Mucosa of rectum (tissue), 2 donors: Measurements from ENCODE around the gene CASP14.
"Not testable (repeated sequence)": the region's sequence is repeated elsewhere in the genome, so short reads cannot be mapped to it uniquely, and the experiment has no call there.

Experiments used
- H3K27ac ChIP-seq, 2 donors: one replicate each; pipeline ENCODE4 v1.7.0; 2013; ENCODE audit warnings: inconsistent platforms in 2 of 2, low read depth in 2 of 2, low read length in 2 of 2
- H3K27me3 ChIP-seq, 2 donors: one replicate each; pipeline ENCODE4 v1.7.0; 2013; ENCODE audit warnings: low read length in 2 of 2; ENCODE audit not compliant: control insufficient read depth in 2 of 2, insufficient read depth in 2 of 2
- H3K36me3 ChIP-seq, 2 donors: one replicate each; pipeline ENCODE4 v1.7.0; 2013; ENCODE audit warnings: low read length in 2 of 2; ENCODE audit not compliant: control insufficient read depth in 2 of 2, insufficient read depth in 2 of 2
- H3K4me1 ChIP-seq, 2 donors: one replicate each; pipeline ENCODE4 v1.7.0; 2013; ENCODE audit warnings: low read length in 2 of 2, mild to moderate bottlenecking in 1 of 2; ENCODE audit not compliant: control insufficient read depth in 2 of 2, insufficient read depth in 2 of 2
- H3K4me3 ChIP-seq, 2 donors: one replicate each; pipeline ENCODE4 v1.7.0; 2013; ENCODE audit warnings: low read length in 2 of 2
- H3K9ac ChIP-seq, 2 donors: one replicate each; pipeline ENCODE4 v1.7.0; 2013; ENCODE audit warnings: low read length in 2 of 2, low read depth in 1 of 2, mild to moderate bottlenecking in 1 of 2
- H3K9me3 ChIP-seq, 2 donors: one replicate each; pipeline ENCODE4 v1.7.0; 2013; ENCODE audit warnings: low read length in 2 of 2; ENCODE audit not compliant: control insufficient read depth in 2 of 2
- donor health status: healthy.
- donor health status: Normal muscosa, but diverticular disease.

CASP14 gene, protein sequence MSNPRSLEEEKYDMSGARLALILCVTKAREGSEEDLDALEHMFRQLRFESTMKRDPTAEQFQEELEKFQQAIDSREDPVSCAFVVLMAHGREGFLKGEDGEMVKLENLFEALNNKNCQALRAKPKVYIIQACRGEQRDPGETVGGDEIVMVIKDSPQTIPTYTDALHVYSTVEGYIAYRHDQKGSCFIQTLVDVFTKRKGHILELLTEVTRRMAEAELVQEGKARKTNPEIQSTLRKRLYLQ

DNA sequence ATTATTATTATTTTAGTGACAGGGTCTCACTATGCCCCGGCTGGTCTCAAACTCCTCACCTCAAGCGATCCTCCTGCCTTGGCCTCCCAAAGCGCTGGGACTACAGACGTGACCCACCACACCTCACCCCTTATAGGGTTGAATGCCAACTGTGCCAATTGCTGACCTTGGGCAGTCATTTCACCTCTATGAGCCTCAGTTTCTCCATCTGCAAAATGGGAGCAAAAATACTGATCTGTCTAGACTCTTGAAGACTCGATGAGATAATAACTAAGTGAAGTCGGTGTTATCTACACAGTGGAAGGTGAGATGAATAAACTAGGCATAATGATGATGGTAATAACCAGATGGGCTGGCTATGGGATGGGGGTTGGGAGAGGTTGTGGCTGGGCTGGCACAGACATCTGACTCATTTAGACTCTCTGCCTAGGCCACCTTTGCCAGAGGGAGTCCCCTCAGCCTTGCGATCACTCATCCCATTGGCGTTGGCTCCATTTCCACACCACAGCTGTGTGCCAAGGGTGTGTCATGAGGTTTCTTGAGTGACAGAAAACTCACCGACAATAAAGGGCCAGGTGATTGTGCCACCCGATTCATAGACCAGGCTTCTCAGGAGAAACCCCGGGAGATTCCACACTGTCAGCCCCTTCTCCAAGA lies at the start of gene CASP14:
Gene CASP14, plus strand, starts transcription at position 596 of the 657 bp plus-strand sequence. CDS start 2,772 bp downstream, outside the sequence.
- no peak within 1 kb of the TSS for H3K4me3 ChIP-seq
- no peaks in the 10 kb centered on the region for H3K9me3 ChIP-seq
- no peaks in the 10 kb centered on the region for H3K4me1 ChIP-seq
- no peak within 1 kb of the TSS for H3K9ac ChIP-seq
- no peak within 1 kb of the TSS for H3K27ac ChIP-seq
- peaks cover 0 to 2% of the 10 kb centered on the region in 2 donors for H3K27me3 ChIP-seq
- H3K36me3 ChIP-seq: no peaks in the 10 kb centered on the region

DNA sequence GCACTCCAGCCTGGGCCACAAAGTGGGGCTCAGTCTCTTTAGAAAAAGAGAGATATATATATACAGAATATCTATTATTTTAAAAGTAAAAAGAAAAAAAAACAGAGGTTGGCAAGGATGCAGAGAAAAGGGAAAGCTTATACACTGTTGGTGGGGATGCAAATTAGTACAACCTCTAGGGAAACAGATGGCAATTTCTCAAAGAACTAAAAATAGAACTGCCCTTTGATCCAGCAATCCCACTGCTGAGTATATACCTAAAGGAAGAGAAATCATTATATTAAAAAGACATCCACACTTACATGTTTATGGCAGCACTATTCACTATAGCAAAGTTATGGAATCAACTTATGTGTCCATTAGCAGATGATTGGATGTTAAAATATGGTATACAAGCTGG lies 41.0 kb upstream of the CASP14 start:
- H3K36me3 ChIP-seq: no peaks in the 10 kb centered on the region
- H3K27ac ChIP-seq: no peak overlapping the region
- no peaks in the 10 kb centered on the region for H3K4me1 ChIP-seq
- H3K4me3 ChIP-seq: no peak overlapping the region
- H3K9ac ChIP-seq: no peak overlapping the region
- H3K9me3 ChIP-seq: no peaks in the 10 kb centered on the region
- H3K27me3 ChIP-seq: peaks cover 0 to 2% of the 10 kb centered on the region in 2 donors

- no peak overlapping the region for H3K4me3 ChIP-seq
Measured at GRCh38 chr19:15010501-15011300, 38.6 kb upstream of the CASP14 start.

DNA sequence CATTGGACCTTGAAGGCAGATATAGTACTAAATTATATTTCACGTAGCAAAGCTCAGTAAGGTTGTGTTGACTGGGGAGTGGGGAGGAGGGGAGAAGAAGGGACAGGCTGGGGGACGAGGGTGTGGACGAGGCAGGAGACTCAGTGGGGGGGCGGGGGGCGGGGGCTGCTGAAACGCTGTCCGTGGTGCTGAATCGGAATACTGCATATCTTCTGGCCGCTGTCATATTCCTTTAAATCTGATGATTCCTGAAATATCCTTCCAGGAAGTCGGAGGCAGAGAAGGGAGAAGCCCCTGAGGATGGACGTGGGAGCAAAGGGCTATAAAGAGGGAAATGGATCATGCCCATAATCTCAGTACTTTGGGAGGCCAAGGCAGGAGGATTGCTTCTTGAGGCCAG lies 34.7 kb upstream of the CASP14 start:
- H3K36me3 ChIP-seq: no peaks in the 10 kb centered on the region
- H3K4me3 ChIP-seq: no peak overlapping the region
- H3K27me3 ChIP-seq: peaks cover 0 to 2% of the 10 kb centered on the region in 2 donors
- no peak overlapping the region for H3K27ac ChIP-seq
- no peak overlapping the region for H3K9ac ChIP-seq
- no peaks in the 10 kb centered on the region for H3K9me3 ChIP-seq
- no peaks in the 10 kb centered on the region for H3K4me1 ChIP-seq

More at GRCh38 chr19:15010501-15011300, 38.6 kb upstream of the CASP14 start:
- Histone ChIP-seq H3K9me3 (no peaks in the 10 kb centered on the region), H3K9ac (no peak overlapping the region), H3K27me3 (peaks cover 0 to 2% of the 10 kb centered on the region in 2 donors), H3K36me3 (no peaks in the 10 kb centered on the region), H3K4me1 (no peaks in the 10 kb centered on the region), H3K27ac (no peak overlapping the region)

DNA sequence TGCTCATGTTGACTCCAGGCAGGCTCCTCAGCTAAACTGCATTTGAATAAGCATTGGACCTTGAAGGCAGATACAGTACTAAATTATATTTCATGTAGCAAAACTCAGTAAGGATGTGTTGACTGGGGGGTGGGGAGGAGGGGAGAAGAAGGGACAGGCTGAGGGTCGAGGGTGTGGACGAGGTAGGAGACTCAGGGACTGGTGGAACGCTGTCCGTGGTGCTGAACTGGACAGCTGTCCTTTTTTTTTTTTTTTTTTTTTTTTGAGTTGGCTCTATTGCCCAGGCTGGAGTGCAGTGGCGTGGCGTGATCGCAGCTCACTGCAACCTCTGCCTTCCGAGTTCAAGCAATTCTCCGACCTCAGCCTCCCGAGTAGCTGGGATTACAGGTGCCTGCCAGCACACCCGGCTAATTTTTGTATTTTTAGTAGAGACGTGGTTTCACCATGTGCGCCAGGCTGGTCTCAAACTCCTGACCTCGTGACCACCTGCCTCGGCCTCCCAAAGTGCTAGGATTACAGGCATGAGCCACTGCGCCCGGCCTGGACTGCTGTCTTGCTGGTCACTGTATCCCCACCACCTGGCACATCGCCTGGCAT lies 33.2 kb upstream of the CASP14 start:
- Histone ChIP-seq H3K4me1 (no peaks in the 10 kb centered on the region), H3K9ac (no peak overlapping the region), H3K4me3 (no peak overlapping the region), H3K27me3 (peaks cover 0 to 2% of the 10 kb centered on the region in 2 donors), H3K27ac (no peak overlapping the region), H3K9me3 (no peaks in the 10 kb centered on the region), H3K36me3 (no peaks in the 10 kb centered on the region)

DNA sequence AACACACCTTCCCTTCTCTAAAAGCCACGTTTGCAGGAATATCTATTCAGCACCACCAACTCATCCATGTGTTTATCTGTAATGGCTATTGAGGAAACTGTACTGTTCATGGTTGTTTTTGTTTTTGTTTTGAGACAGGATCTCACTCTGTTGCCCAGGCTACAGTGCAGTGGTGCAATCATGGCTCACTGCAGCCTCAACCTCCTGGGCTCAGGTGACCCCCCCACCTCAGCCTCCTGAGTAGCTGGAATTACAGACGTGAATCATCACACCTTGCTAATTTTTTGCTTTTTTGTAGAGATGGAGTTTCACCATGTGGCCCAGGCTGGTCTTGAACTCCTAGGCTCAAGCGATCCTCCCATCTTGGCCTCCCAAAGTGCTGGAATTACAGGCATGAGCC lies 30.4 kb upstream of the CASP14 start:
- H3K9me3 ChIP-seq, H3K4me1 ChIP-seq, H3K36me3 ChIP-seq, H3K27me3 ChIP-seq, H3K27ac ChIP-seq, H3K9ac ChIP-seq, H3K4me3 ChIP-seq: not testable (repeated sequence)

DNA sequence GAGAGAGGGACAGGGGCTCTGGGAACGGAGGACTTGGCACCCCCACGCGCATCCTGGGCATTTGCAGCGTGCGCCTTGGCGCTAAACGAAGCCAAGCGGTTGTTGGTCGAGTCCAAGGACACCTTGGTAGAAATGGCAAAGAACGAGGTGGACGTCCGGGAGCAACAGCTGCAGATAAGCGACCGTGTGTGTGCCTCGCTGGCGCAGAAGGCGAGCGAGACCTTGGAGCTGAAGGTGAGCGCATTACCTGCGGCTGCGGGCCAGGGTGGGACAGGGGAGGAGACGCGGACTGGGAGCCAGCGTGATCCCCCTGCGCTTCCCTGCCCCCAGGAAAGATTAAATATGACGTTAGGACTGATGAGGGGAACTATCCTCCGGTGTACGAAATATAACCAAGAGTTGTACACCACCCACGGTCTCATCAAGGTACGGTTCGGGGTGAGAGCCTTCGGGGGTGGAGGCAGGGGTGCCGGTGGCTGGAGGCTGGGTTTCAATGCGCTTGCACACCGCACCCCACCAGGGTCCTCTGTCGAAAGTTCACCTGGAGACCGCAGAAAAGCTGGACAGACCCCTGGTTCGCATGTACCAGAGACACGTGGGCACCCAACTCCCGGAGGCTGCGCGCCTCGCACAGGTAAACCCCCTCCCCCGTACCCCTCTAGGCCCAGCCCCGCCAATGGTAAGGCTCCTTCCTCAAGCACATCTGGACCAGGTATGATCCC lies 27.8 kb upstream of the CASP14 start:
- no peak overlapping the region for H3K27ac ChIP-seq
- H3K36me3 ChIP-seq: no peaks in the 10 kb centered on the region
- H3K4me3 ChIP-seq: no peak overlapping the region
- peaks cover 0 to 2% of the 10 kb centered on the region in 2 donors for H3K27me3 ChIP-seq
- no peaks in the 10 kb centered on the region for H3K4me1 ChIP-seq
- no peaks in the 10 kb centered on the region for H3K9me3 ChIP-seq
- no peak overlapping the region for H3K9ac ChIP-seq

DNA sequence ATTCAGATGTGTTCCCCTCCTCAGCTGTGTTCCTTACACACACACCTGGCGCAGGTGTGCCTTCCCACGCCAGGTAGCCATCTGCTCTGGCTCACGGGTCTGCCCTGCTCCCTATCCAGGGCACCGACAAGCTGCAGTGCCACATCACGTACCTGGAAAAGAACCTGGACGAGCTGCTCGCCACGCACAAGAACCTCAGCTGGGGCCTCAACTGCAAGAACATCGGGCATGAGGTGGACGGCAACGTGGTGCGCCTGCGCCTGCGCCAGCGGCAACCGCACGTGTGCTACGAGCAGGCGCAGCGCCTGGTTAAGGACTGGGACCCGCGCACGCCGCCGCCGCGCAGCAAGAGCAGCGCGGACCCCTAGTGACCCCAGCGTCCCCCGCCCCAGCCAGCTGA lies 26.5 kb upstream of the CASP14 start:
- Histone ChIP-seq H3K27ac (no peak overlapping the region), H3K36me3 (no peaks in the 10 kb centered on the region), H3K9ac (no peak overlapping the region), H3K4me1 (no peaks in the 10 kb centered on the region), H3K27me3 (peaks cover 2% of the 10 kb centered on the region in 2 donors), H3K4me3 (no peak overlapping the region), H3K9me3 (no peaks in the 10 kb centered on the region)

GRCh38 chr19:15025217-15025616 lies 24.1 kb upstream of the CASP14 start:
- Histone ChIP-seq H3K27me3 (peaks cover 2% of the 10 kb centered on the region in 2 donors), H3K4me1 (no peaks in the 10 kb centered on the region), H3K9me3 (no peaks in the 10 kb centered on the region), H3K9ac (no peak overlapping the region), H3K4me3 (no peak overlapping the region), H3K27ac (no peak overlapping the region), H3K36me3 (no peaks in the 10 kb centered on the region)
